ENCODE data around the gene HDGFL2.

Gene HDGFL2

GRCh38 chr19:4497770-4498389 is 25.8 kb downstream of the HDGFL2 start:
- no peak overlapping the region for H3K9ac ChIP-seq (ENCODE audit: low read depth, low read length)
- H3K36me3 ChIP-seq (ENCODE audit: insufficient read depth, low read depth, low read length): peaks cover 66% of the 10 kb centered on the region
- no peak overlapping the region for H3K4me3 ChIP-seq (ENCODE audit: low read length)

GRCh38 chr19:4498694-4499093 is 26.6 kb downstream of the HDGFL2 start:
- H3K36me3 ChIP-seq (ENCODE audit: insufficient read depth, low read depth, low read length): peaks cover 60% of the 10 kb centered on the region

More at GRCh38 chr19:4497770-4498389, 25.8 kb downstream of the HDGFL2 start:
- no peaks in the 10 kb centered on the region for H3K9me3 ChIP-seq (ENCODE audit: insufficient read depth, low read depth, low read length)
- H3K4me1 ChIP-seq (ENCODE audit: insufficient read depth, low read length): no peaks in the 10 kb centered on the region
- H3K27me3 ChIP-seq (ENCODE audit: insufficient read depth, low read length): no peaks in the 10 kb centered on the region
- no peak overlapping the region for H3K27ac ChIP-seq (ENCODE audit: low read length)

GRCh38 chr19:4499318-4499717 is 27.2 kb downstream of the HDGFL2 start:
- peaks cover 59% of the 10 kb centered on the region for H3K36me3 ChIP-seq (ENCODE audit: insufficient read depth, low read depth, low read length)
- H3K4me3 ChIP-seq (ENCODE audit: low read length): no peak overlapping the region
- H3K9me3 ChIP-seq (ENCODE audit: insufficient read depth, low read depth, low read length): no peaks in the 10 kb centered on the region
- no peaks in the 10 kb centered on the region for H3K4me1 ChIP-seq (ENCODE audit: insufficient read depth, low read length)
- H3K9ac ChIP-seq (ENCODE audit: low read depth, low read length): no peak overlapping the region
- no peaks in the 10 kb centered on the region for H3K27me3 ChIP-seq (ENCODE audit: insufficient read depth, low read length)
- H3K27ac ChIP-seq (ENCODE audit: low read length): no peak overlapping the region

More at GRCh38 chr19:4498694-4499093, 26.6 kb downstream of the HDGFL2 start:
- H3K9me3 ChIP-seq (ENCODE audit: insufficient read depth, low read depth, low read length): no peaks in the 10 kb centered on the region
- H3K4me3 ChIP-seq (ENCODE audit: low read length): no peak overlapping the region
- H3K4me1 ChIP-seq (ENCODE audit: insufficient read depth, low read length): no peaks in the 10 kb centered on the region
- no peak overlapping the region for H3K27ac ChIP-seq (ENCODE audit: low read length)
- H3K27me3 ChIP-seq (ENCODE audit: insufficient read depth, low read length): no peaks in the 10 kb centered on the region
- no peak overlapping the region for H3K9ac ChIP-seq (ENCODE audit: low read depth, low read length)

- H3K4me3 ChIP-seq (ENCODE audit: low read length): no peak overlapping the region
- no peak overlapping the region for H3K27ac ChIP-seq (ENCODE audit: low read length)
- peaks cover 57% of the 10 kb centered on the region for H3K36me3 ChIP-seq (ENCODE audit: insufficient read depth, low read depth, low read length)
- H3K27me3 ChIP-seq (ENCODE audit: insufficient read depth, low read length): no peaks in the 10 kb centered on the region
- H3K4me1 ChIP-seq (ENCODE audit: insufficient read depth, low read length): no peaks in the 10 kb centered on the region
- H3K9me3 ChIP-seq (ENCODE audit: insufficient read depth, low read depth, low read length): no peaks in the 10 kb centered on the region
- no peak overlapping the region for H3K9ac ChIP-seq (ENCODE audit: low read depth, low read length)
Observed at GRCh38 chr19:4499855-4500254, 27.8 kb downstream of the HDGFL2 start.

GRCh38 chr19:4500841-4501591 is 28.9 kb downstream of the HDGFL2 start:
- no peaks in the 10 kb centered on the region for H3K27me3 ChIP-seq (ENCODE audit: insufficient read depth, low read length)
- H3K27ac ChIP-seq (ENCODE audit: low read length): no peak overlapping the region
- H3K36me3 ChIP-seq (ENCODE audit: insufficient read depth, low read depth, low read length): peaks cover 54% of the 10 kb centered on the region
- H3K4me3 ChIP-seq (ENCODE audit: low read length): no peak overlapping the region
- H3K9me3 ChIP-seq (ENCODE audit: insufficient read depth, low read depth, low read length): no peaks in the 10 kb centered on the region
- H3K4me1 ChIP-seq (ENCODE audit: insufficient read depth, low read length): no peaks in the 10 kb centered on the region
- no peak overlapping the region for H3K9ac ChIP-seq (ENCODE audit: low read depth, low read length)

- H3K4me1 ChIP-seq (ENCODE audit: insufficient read depth, low read length): no peaks in the 10 kb centered on the region
- no peak overlapping the region for H3K9ac ChIP-seq (ENCODE audit: low read depth, low read length)
- no peak overlapping the region for H3K27ac ChIP-seq (ENCODE audit: low read length)
- H3K36me3 ChIP-seq (ENCODE audit: insufficient read depth, low read depth, low read length): peaks cover 47% of the 10 kb centered on the region
- peaks cover 4% of the 10 kb centered on the region; the same call in 1 of the 2 replicates for H3K27me3 ChIP-seq (ENCODE audit: insufficient read depth, low read length)
- H3K9me3 ChIP-seq (ENCODE audit: insufficient read depth, low read depth, low read length): no peaks in the 10 kb centered on the region
- no peak overlapping the region for H3K4me3 ChIP-seq (ENCODE audit: low read length)
Observed at GRCh38 chr19:4501691-4502090, 29.6 kb downstream of the HDGFL2 start.

GRCh38 chr19:4502282-4503131 is 30.4 kb downstream of the HDGFL2 start:
- H3K36me3 ChIP-seq (ENCODE audit: insufficient read depth, low read depth, low read length): peaks cover 43% of the 10 kb centered on the region
- no peaks in the 10 kb centered on the region for H3K4me1 ChIP-seq (ENCODE audit: insufficient read depth, low read length)
- H3K9me3 ChIP-seq (ENCODE audit: insufficient read depth, low read depth, low read length): no peaks in the 10 kb centered on the region
- no peak overlapping the region for H3K4me3 ChIP-seq (ENCODE audit: low read length)
- peaks cover 11% of the 10 kb centered on the region; the same call in 1 of the 2 replicates for H3K27me3 ChIP-seq (ENCODE audit: insufficient read depth, low read length)
- H3K27ac ChIP-seq (ENCODE audit: low read length): no peak overlapping the region
- no peak overlapping the region for H3K9ac ChIP-seq (ENCODE audit: low read depth, low read length)

- H3K36me3 ChIP-seq (ENCODE audit: insufficient read depth, low read depth, low read length): peaks cover 35% of the 10 kb centered on the region
- no peak overlapping the region for H3K9ac ChIP-seq (ENCODE audit: low read depth, low read length)
- no peak overlapping the region for H3K4me3 ChIP-seq (ENCODE audit: low read length)
Observed at GRCh38 chr19:4503132-4503824, 31.2 kb downstream of the HDGFL2 start.

GRCh38 chr19:4503825-4504170 is 31.7 kb downstream of the HDGFL2 start:
- no peak overlapping the region for H3K9ac ChIP-seq (ENCODE audit: low read depth, low read length)
- no peaks in the 10 kb centered on the region for H3K4me1 ChIP-seq (ENCODE audit: insufficient read depth, low read length)
- peaks cover 30% of the 10 kb centered on the region for H3K36me3 ChIP-seq (ENCODE audit: insufficient read depth, low read depth, low read length)
- no peak overlapping the region for H3K4me3 ChIP-seq (ENCODE audit: low read length)
- H3K27ac ChIP-seq (ENCODE audit: low read length): no peak overlapping the region
- H3K27me3 ChIP-seq (ENCODE audit: insufficient read depth, low read length): peaks cover 17% of the 10 kb centered on the region; the same call in 1 of the 2 replicates
- H3K9me3 ChIP-seq (ENCODE audit: insufficient read depth, low read depth, low read length): no peaks in the 10 kb centered on the region

More at GRCh38 chr19:4503132-4503824, 31.2 kb downstream of the HDGFL2 start:
- no peak overlapping the region for H3K27ac ChIP-seq (ENCODE audit: low read length)
- H3K9me3 ChIP-seq (ENCODE audit: insufficient read depth, low read depth, low read length): no peaks in the 10 kb centered on the region
- H3K27me3 ChIP-seq (ENCODE audit: insufficient read depth, low read length): peaks cover 17% of the 10 kb centered on the region; the same call in 1 of the 2 replicates
- H3K4me1 ChIP-seq (ENCODE audit: insufficient read depth, low read length): no peaks in the 10 kb centered on the region

- Histone ChIP-seq H3K4me3 (ENCODE audit: low read length) (no peak overlapping the region), H3K27ac (ENCODE audit: low read length) (no peak overlapping the region)
Observed at GRCh38 chr19:4504297-4504701, 32.2 kb downstream of the HDGFL2 start.

GRCh38 chr19:4504891-4505569 is 32.9 kb downstream of the HDGFL2 start:
- Histone ChIP-seq H3K4me3 (ENCODE audit: low read length) (no peak overlapping the region), H3K9me3 (ENCODE audit: insufficient read depth, low read depth, low read length) (no peaks in the 10 kb centered on the region), H3K36me3 (ENCODE audit: insufficient read depth, low read depth, low read length) (peaks cover 29% of the 10 kb centered on the region), H3K4me1 (ENCODE audit: insufficient read depth, low read length) (no peaks in the 10 kb centered on the region), H3K27me3 (ENCODE audit: insufficient read depth, low read length) (peaks cover 17% of the 10 kb centered on the region; the same call in 1 of the 2 replicates), H3K9ac (ENCODE audit: low read depth, low read length) (no peak overlapping the region), H3K27ac (ENCODE audit: low read length) (no peak overlapping the region)

More at GRCh38 chr19:4504297-4504701, 32.2 kb downstream of the HDGFL2 start:
- H3K9me3 ChIP-seq (ENCODE audit: insufficient read depth, low read depth, low read length): no peaks in the 10 kb centered on the region
- H3K27me3 ChIP-seq (ENCODE audit: insufficient read depth, low read length): peaks cover 17% of the 10 kb centered on the region; the same call in 1 of the 2 replicates
- H3K4me1 ChIP-seq (ENCODE audit: insufficient read depth, low read length): no peaks in the 10 kb centered on the region
- peaks cover 29% of the 10 kb centered on the region for H3K36me3 ChIP-seq (ENCODE audit: insufficient read depth, low read depth, low read length)
- H3K9ac ChIP-seq (ENCODE audit: low read depth, low read length): no peak overlapping the region

Data from iPS-20b (cell line).